NCI-H146 treated with DMSO at 0.1 percent for 48 hours (cell line): ENCODE results near the gene MYADM.
"Not testable (repeated sequence)": the region's sequence is repeated elsewhere in the genome, so short reads cannot be mapped to it uniquely, and the experiment has no call there.

ENCODE experiments used
- DNase-seq: peaks from one replicate; lab custom pipeline; 2025; ENCODE audit not compliant: unreplicated experiment; lab: John Stamatoyannopoulos, UW

The MYADM gene, protein sequence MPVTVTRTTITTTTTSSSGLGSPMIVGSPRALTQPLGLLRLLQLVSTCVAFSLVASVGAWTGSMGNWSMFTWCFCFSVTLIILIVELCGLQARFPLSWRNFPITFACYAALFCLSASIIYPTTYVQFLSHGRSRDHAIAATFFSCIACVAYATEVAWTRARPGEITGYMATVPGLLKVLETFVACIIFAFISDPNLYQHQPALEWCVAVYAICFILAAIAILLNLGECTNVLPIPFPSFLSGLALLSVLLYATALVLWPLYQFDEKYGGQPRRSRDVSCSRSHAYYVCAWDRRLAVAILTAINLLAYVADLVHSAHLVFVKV

DNA sequence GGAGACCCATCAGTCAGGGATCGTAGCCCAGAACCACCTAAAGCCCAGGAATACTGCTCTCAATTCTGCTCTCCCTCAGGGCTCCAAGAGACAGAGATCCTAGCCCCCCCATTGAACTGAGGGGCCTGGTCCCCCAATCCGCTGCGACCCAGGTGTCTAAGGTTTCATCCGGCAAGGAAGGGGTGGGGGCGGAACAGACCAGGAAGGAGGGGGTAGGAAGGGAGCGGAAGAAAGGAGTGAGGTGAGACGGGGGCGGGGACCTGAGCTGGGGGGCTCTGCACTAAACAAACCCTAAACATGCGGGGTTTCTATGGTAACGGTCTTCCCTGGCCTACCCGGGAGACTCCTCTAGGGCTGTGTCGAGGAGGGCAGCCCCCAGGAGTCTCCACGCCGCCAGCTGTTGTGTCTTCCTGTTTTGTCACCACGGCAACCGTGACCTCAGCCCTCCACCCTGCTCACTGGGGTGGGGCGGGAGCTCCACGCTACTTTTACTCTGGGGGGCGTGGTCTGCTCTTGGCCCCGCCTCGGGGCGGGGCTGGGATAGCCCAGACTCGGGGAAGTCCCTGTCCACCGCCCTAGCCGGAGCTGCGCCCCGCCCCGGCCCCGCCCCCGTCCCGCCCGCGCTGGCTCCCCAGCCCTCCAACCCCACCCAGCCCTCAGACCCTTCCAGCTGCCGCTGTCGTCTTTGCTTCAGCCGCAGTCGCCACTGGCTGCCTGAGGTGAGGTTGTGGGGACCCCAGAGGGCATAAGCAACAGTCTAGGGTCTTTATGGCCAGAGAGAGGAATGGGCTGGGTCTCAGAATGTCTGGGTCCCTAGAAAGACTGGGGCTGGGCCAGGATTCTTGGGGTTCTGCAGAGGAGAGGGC lies at the start of gene MYADM:
Gene MYADM (plus strand): TSS at position 659 of the 866 bp plus-strand sequence. CDS start 5,647 bp downstream, outside the sequence.
- no peak for DNase-seq

GRCh38 chr19:53818756-53819155 lies 48.9 kb upstream of the MYADM start:
- no peak for DNase-seq

DNA sequence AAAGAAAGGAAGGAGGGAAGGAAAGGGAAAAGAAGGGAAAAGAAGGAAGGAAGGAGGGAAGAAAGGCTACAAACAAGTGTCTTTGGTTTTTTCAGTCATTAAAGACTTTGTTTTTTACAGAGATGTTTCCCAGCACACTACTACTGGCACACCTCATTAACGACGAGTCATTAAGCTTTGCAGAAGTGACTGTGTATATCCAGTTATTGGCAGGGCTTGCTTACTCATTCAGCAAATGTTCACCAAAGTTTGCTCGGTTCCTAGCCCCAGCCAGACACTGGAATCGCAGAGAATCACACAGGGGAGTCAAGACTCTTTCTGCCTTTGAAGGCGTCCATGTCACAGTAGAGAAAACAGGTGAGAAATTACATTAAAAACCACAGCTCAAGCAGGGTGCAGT lies 47.8 kb upstream of the MYADM start:
- no peak for DNase-seq

DNA sequence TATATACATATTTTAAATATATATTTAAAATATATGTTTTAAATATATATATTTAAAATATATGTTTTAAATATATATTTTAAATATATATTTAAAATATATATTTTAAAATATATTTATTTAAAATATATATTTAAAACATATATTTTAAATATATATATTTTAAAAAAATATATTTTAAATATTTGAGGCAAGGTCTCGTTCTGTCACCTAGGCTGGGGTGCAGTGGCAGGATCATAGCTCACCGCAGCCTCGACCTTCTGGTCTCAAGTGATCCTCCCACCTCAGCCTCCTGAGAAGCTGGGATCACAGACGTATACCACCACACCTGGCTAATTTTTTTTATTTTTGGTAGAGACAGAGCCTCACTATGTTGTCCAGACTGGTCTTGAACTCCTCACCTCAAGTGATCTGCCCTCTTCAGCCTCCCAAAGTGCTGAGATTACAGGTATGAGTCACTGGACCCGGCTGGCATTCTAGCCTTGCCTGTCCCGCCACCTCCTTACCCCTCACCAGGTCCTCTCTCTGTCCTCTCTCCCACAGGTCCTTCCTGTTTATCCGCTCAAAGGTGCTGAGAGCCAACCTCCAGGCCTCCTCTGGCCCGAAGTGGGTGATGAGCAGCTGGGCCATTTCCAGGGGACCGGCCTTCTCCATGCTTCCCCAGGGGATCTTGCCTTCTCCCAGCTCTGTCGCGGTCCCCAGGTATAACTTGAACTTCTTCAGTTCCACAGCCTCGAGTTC lies 44.1 kb upstream of the MYADM start:
- no peak for DNase-seq

- no peak for DNase-seq
These were observed 43.5 kb upstream of the MYADM start, which contains the start of gene NLRP12 for GRCh38 chr19:53824134-53824611. Gene NLRP12 (minus strand): TSS chr19:53824314. CDS start chr19:53824174, 140 bp downstream.

- no peak for DNase-seq
These were observed 40.8 kb upstream of the MYADM start for GRCh38 chr19:53826876-53827275.

DNA sequence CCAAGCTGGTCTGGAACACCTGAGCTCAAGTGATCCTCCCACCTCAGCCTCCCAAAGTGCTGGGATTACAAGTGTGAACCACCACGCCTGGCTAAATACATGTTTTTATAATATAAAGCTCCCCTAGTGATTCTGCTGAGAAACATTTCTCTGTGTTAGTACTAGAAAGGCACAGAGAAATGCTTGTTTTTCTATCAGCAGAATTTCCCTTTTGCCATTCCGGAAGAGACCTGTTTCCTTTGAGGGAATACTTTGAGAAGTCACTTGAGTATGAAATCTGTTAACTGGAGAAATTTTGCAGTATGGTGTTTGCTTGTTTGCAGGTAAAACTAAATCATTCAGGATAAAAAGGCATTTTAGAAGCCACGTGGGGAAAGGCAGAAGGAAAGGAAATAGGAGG lies 39.2 kb upstream of the MYADM start:
- no peak for DNase-seq

- not testable (repeated sequence) for DNase-seq
These were observed 34.8 kb upstream of the MYADM start for GRCh38 chr19:53832861-53833260.

- DNase-seq: not testable (repeated sequence)
These were observed 29.2 kb upstream of the MYADM start for GRCh38 chr19:53838446-53838845.

GRCh38 chr19:53840241-53840640 lies 27.4 kb upstream of the MYADM start:
- DNase-seq: not testable (repeated sequence)

DNA sequence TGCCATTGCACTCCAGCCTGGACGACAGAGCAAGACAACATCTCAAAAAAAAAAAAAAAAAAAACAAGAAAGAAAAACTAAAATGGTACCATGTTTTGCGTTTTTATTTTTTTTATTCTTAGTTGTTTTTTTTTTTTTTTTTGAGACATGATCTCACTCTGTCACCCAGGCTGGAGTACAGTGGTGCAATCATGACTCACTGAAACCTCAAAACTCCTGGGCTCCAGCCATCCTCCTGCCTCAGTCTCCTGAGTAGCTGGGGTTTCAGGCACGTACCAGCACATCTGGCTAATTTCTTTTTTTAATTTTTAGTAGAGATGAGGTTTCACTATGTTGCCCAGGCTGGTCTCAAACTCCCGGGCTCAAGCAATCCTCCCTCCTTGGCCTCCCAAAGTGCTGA lies 26.8 kb upstream of the MYADM start:
- DNase-seq: not testable (repeated sequence)

DNA sequence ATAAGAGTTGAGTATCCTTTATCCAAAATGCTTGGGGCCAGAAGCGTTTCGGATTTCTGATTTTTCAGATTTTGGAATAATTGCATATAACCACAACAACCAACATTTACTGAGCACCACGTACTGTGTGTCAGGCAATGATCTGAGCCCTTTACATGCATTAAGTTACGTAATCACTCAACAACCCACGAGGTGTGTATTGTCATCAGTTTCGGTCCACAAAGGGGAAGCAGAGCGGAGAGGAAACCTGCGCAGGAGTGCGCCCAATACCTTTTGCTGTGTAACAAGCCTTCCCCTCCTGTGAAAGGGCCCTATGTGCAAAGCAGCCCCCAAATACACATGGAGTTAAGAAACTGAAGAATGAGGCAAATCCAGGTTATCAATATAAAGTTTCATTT lies 22.8 kb upstream of the MYADM start:
- DNase-seq: no peak

DNA sequence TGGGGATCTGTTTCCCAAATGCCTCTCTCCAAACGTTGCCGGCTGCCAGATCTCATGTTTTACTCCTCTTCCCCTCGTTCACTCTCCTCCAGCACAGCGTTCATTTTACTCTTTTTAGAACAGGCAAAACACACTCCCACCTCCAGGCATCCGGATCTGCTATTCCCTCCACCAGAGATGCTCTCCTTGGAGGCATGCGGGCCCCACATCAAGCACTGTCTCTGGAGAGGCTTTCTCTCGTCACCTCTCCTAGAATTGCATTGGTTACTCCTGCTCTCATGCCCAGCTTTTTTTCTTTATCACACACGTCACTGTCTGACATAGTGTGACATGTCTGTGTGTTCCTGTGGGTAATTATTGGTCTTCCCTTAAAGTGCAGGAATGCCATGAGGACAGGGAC lies 20.1 kb upstream of the MYADM start:
- DNase-seq: no peak

GRCh38 chr19:53849237-53849676 lies 18.4 kb upstream of the MYADM start:
- DNase-seq: no peak

GRCh38 chr19:53853707-53854106 lies 14.0 kb upstream of the MYADM start:
- DNase-seq: no peak

DNA sequence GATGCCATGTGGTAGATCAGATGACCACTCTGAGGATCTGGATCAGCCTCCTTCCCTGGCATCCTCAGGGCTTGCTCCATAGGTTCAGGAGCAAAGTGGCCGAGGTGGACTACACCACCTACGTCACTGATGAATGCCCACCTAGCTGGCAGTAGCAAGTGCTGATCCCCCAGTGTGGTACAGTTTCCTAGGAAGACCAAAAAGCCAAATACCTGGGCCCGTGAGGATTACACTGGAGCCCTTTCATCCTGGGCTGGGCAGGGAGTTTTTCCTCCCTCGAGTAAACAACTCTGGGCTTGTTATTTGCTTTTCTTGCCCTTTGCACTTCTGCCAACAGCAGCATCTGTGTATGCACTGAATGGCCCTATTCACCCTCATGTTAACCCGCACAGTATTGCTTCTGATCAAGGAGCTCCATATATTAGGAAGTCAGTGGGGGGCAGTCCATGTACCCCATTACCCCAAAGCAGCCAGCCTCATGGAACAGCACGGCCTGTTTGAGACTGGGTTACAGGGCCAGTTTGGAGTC lies 3.3 kb upstream of the MYADM start:
- DNase-seq: no peak

DNA sequence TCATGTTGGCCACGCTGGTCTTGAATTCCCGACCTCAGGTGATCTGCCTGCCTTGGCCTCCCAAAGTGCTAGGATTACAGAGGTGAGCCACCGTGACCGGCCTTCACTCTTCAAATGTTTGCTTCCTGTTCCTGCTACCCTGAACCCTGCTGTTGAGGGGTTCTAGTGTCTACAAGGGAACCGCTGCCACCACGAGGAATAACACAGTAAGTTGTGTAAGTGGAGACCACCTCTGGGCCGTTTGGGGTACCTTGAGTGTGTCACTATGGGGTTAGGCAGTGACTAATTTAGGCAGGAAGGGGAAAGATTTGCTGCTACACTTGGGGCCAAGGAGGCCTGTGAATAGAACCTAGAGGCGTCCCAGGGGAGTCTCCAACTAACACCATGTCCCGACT lies 2.2 kb upstream of the MYADM start:
- DNase-seq: no peak

GRCh38 chr19:53865918-53866864 lies 1.5 kb upstream of the MYADM start:
- DNase-seq: no peak

- DNase-seq: no peak
These were observed 838 bp upstream of the MYADM start for GRCh38 chr19:53866865-53867224.
